Caco-2 (cell line): ENCODE results near the gene SMAD1. TPM values are rescaled to one million over a fixed set of nuclear protein-coding genes. Genes with fewer than 3 reads are reported as not detected.

ENCODE experiments used
- BruUV-seq: library from RNA; stranded (reverse); fragments of 400-500 nt; replicated peaks from 2 replicates; lab custom pipeline; 2021; lab: Mats Ljungman, UMichigan
- CTCF ChIA-PET: fragments of 300-600 bp; sonication (Branson Sonifier 250); formaldehyde crosslinking; loops from one replicate; lab custom pipeline; 2022; ENCODE audit warnings: antibody characterized with exemption; lab: Charles Lee
- POLR2A ChIA-PET: fragments of 300-600 bp; sonication (Branson Sonifier 250); formaldehyde crosslinking; loops from one replicate; lab custom pipeline; 2022; ENCODE audit warnings: antibody characterized with exemption; lab: Charles Lee
- DNase-seq, 2 experiments: peaks; one replicate each; pipeline versions ENCODE4 v3.0.0 to v3.0.0-alpha.2; 2020 to 2022
- H3K27me3 ChIP-seq: replicated peaks from 2 replicates; pipeline ENCODE4 v1.6.0; 2011; ENCODE audit warnings: low read length; ENCODE audit not compliant: control insufficient read depth, insufficient read depth
- H3K36me3 ChIP-seq: 2 replicates; pipeline ENCODE4 v1.5.1; 2011; ENCODE audit warnings: low read length; ENCODE audit not compliant: control insufficient read depth, insufficient read depth
- H3K4me1 ChIP-seq: fragments of 250-450 bp; sonication (Bioruptor Pico); 2 replicates; pipeline ENCODE4 v1.5.1; 2020; ENCODE audit warnings: mild to moderate bottlenecking
- H3K4me3 ChIP-seq: 2 replicates; pipeline ENCODE4 v1.5.1; 2011; ENCODE audit warnings: low read depth, mild to moderate bottlenecking, control low read depth, low read length
- H3K9me3 ChIP-seq: fragments of 250-450 bp; sonication (Bioruptor Pico); 2 replicates; pipeline ENCODE4 v1.5.1; 2020; ENCODE audit warnings: mild to moderate bottlenecking, moderate library complexity
- H3K27ac Mint-ChIP-seq: one replicate; pipeline ENCODE4 v1.8.0; 2022; ENCODE audit warnings: mixed read lengths; ENCODE audit not compliant: unreplicated experiment
- H3K27me3 Mint-ChIP-seq: one replicate; pipeline ENCODE4 v1.8.0; 2022; ENCODE audit warnings: mixed read lengths; ENCODE audit not compliant: insufficient read depth, unreplicated experiment
- H3K36me3 Mint-ChIP-seq: one replicate; pipeline ENCODE4 v1.8.0; 2022; ENCODE audit warnings: mild to moderate bottlenecking, mixed read lengths; ENCODE audit not compliant: insufficient read depth, unreplicated experiment
- H3K4me1 Mint-ChIP-seq: one replicate; pipeline ENCODE4 v1.8.0; 2022; ENCODE audit warnings: low read depth, mixed read lengths; ENCODE audit not compliant: unreplicated experiment
- H3K4me3 Mint-ChIP-seq: one replicate; pipeline ENCODE4 v1.8.0; 2022; ENCODE audit warnings: mild to moderate bottlenecking, moderate library complexity, mixed read lengths; ENCODE audit not compliant: unreplicated experiment
- H3K9me3 Mint-ChIP-seq: one replicate; pipeline ENCODE4 v1.8.0; 2022; ENCODE audit warnings: mixed read lengths; ENCODE audit not compliant: unreplicated experiment
- intact Hi-C: fragments of 100-400 bp; cut with micrococcal nuclease; formaldehyde crosslinking; loops from one replicate; pipeline ENCODE4 v1.10.0; 2022; ENCODE audit not compliant: unreplicated experiment
- total RNA-seq: library from RNA; stranded (reverse); gene quantifications from 2 replicates; pipeline ENCODE4 v1.2.3, GENCODE V29; 2022
- TF ChIP-seq, protein P1 (sequence below), 2 experiments: fragments of 200-600 bp in 1 of 2; IDR thresholded peaks; 1 replicate in 1 of 2; 2 replicates in 1 of 2; pipeline versions ENCODE4 v1.5.1 to v1.8.0; 2011 to 2022; ENCODE audit warnings: antibody characterized with exemption in 1 of 2, control low read depth in 1 of 2, inconsistent platforms in 1 of 2, low read depth in 1 of 2, low read length in 1 of 2, mild to moderate bottlenecking in 1 of 2, moderate library complexity in 1 of 2; ENCODE audit not compliant: insufficient read depth in 1 of 2, severe bottlenecking in 1 of 2, unreplicated experiment in 1 of 2

SMAD1 gene
- total RNA-seq, 1 experiment from 2014 or later, result 4.9 TPM

DNA sequence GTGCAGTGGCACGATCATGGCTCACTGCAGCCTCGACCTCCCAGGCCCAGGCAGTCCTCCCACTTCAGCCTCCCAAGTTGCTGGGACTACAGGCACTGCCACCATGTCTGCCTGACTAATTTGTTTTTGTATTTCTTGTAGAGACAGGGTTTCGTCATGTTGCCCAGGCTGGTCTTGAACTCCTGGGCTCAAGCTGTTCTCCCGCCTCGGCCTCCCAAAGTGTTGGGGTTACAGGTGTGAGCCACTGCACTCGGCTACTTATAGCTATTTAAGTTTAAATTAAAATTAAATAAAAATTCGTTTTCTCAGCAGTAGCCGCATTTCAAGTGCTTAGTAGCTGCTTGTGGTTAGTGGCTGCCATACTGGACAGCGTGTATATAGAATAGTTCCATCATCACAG, 3.5 kb downstream of the SMAD1 start:
- no peak overlapping the region for H3K27ac Mint-ChIP-seq
- H3K4me3 Mint-ChIP-seq, result no peak overlapping the region
- Histone ChIP-seq H3K27me3 (no peaks in the 10 kb centered on the region), H3K4me3 (no peak overlapping the region), H3K4me1 (no peaks in the 10 kb centered on the region), H3K36me3 (no peaks in the 10 kb centered on the region), H3K9me3 (no peaks in the 10 kb centered on the region)
- peaks cover 3% of the 10 kb centered on the region for H3K27me3 Mint-ChIP-seq
- TF ChIP-seq, protein P1, sequence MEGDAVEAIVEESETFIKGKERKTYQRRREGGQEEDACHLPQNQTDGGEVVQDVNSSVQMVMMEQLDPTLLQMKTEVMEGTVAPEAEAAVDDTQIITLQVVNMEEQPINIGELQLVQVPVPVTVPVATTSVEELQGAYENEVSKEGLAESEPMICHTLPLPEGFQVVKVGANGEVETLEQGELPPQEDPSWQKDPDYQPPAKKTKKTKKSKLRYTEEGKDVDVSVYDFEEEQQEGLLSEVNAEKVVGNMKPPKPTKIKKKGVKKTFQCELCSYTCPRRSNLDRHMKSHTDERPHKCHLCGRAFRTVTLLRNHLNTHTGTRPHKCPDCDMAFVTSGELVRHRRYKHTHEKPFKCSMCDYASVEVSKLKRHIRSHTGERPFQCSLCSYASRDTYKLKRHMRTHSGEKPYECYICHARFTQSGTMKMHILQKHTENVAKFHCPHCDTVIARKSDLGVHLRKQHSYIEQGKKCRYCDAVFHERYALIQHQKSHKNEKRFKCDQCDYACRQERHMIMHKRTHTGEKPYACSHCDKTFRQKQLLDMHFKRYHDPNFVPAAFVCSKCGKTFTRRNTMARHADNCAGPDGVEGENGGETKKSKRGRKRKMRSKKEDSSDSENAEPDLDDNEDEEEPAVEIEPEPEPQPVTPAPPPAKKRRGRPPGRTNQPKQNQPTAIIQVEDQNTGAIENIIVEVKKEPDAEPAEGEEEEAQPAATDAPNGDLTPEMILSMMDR (IDR thresholded peaks at IDR 0.05; ENCODE audit: insufficient read depth in 1 of 2, low read depth in 1 of 2, low read length in 1 of 2, severe bottlenecking in 1 of 2, unreplicated experiment in 1 of 2), result no peak
- no peak for DNase-seq
- H3K4me1 Mint-ChIP-seq, result peaks cover 8% of the 10 kb centered on the region
- POLR2A ChIA-PET, result interaction anchor here (0.9 kb wide), 1 partner anchor 18 kb away, joined by 3 read pairs; no protein-coding TSS in a partner anchor
- no peaks in the 10 kb centered on the region for H3K36me3 Mint-ChIP-seq
- intact Hi-C loops, result loop anchor here (10.0 kb wide), 1 partner anchor 130 kb away; the partner anchor contains the start of gene MMAA
- no peaks in the 10 kb centered on the region for H3K9me3 Mint-ChIP-seq
- no TSS peak for BruUV-seq
- CTCF ChIA-PET, result no interaction called here

DNA sequence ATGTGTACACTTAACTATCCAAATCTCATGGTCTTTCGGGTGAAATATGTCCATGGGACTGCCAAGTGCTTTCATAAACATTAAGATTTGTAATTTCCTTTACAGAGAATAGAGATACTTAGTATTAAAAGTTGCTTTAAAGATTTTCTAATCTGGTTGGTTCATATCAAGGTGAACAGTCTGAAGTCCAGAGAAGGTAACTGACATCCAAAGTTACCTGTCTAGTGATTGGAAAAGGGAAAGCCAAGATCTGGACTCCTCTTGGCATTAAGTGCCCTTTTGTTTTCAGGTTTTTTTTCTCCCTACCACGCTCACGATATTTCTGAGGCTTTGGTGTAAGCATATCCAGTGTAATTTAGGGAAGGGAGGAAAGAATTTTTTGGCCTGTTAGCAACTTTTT, 5.0 kb downstream of the SMAD1 start:
- Mint-ChIP-seq H3K9me3 (no peaks in the 10 kb centered on the region), H3K36me3 (no peaks in the 10 kb centered on the region), H3K27me3 (no peaks in the 10 kb centered on the region), H3K4me3 (no peak overlapping the region), H3K4me1 (no peaks in the 10 kb centered on the region), H3K27ac (no peak overlapping the region)
- TF ChIP-seq, protein P1 (IDR thresholded peaks at IDR 0.05; ENCODE audit: insufficient read depth in 1 of 2, low read depth in 1 of 2, low read length in 1 of 2, severe bottlenecking in 1 of 2, unreplicated experiment in 1 of 2), result no peak
- no peak overlapping the region for H3K4me3 ChIP-seq
- no peaks in the 10 kb centered on the region for H3K9me3 ChIP-seq
- no TSS peak for BruUV-seq
- CTCF ChIA-PET, result no interaction called here
- H3K4me1 ChIP-seq, result no peaks in the 10 kb centered on the region
- no peaks in the 10 kb centered on the region for H3K27me3 ChIP-seq
- DNase-seq, result no peak
- H3K36me3 ChIP-seq, result no peaks in the 10 kb centered on the region
- intact Hi-C loops, result loop anchor here (10.0 kb wide), 1 partner anchor 128 kb away; the partner anchor contains the start of gene MMAA
- POLR2A ChIA-PET, result no interaction called here

DNA sequence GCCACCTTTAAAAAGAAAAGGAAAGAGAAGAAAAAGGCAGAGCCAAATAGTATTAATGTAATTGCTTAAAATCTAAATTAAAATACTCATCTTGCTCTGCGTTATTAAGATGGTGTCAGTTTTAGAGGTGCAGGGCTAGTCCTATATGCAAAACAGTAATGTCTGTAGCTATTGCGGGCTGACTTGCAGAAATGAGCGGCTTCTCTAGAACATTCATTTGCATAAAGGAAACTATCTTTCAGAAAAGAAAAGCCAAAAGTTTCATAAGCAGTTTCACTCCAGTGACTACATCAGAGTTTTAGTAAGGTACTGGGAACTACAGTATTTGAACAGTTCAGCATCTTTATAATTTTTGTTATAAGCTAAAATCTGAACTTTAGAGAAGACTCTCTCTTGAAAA, 6.0 kb downstream of the SMAD1 start:
- no peaks in the 10 kb centered on the region for H3K27me3 Mint-ChIP-seq
- Histone ChIP-seq H3K4me1 (no peaks in the 10 kb centered on the region), H3K4me3 (no peak overlapping the region), H3K9me3 (no peaks in the 10 kb centered on the region), H3K36me3 (no peaks in the 10 kb centered on the region), H3K27me3 (no peaks in the 10 kb centered on the region)
- intact Hi-C loops, result loop anchor here (10.0 kb wide), 1 partner anchor 127 kb away; the partner anchor contains the start of gene MMAA
- ChIA-PET CTCF (no interaction called here), POLR2A (no interaction called here)
- no peak overlapping the region for H3K27ac Mint-ChIP-seq
- TF ChIP-seq, protein P1 (IDR thresholded peaks at IDR 0.05; ENCODE audit: insufficient read depth in 1 of 2, low read depth in 1 of 2, low read length in 1 of 2, severe bottlenecking in 1 of 2, unreplicated experiment in 1 of 2), result no peak
- no peak for DNase-seq
- no peaks in the 10 kb centered on the region for H3K9me3 Mint-ChIP-seq
- no peaks in the 10 kb centered on the region for H3K36me3 Mint-ChIP-seq
- BruUV-seq, result no TSS peak
- H3K4me3 Mint-ChIP-seq, result no peak overlapping the region
- H3K4me1 Mint-ChIP-seq, result no peaks in the 10 kb centered on the region
